ENCODE data around the gene NCOA3.
"Not testable (repeated sequence)": the region's sequence is repeated elsewhere in the genome, so short reads cannot be mapped to it uniquely, and the experiment has no call there.

- TF ChIP-seq POLR2AphosphoS5, POLR2A (IDR thresholded peaks at IDR 0.05): not testable (repeated sequence)
These were observed 52.0 kb downstream of the NCOA3 start for GRCh38 chr20:47553594-47554235.
